ENCODE data around the gene ITGA6.

DNA sequence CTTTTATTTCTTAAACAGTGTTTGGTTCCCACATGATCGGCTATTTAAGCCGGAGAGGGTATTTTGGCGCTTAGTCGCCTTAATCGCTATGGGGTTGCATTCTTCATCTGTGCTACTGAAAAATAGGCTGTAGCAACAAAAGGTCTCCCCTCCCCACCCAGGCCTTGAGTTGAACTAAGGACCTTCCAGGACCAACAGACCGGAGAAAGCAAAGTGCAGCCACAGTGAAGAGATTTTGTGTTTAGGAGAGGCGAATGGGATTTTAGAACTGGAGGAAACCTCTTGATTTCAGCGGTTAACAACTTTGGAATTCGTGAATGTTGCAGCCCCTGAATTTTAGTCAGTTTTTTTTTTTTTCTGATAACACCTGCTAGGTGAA, 1.4 kb downstream of the ITGA6 start:
- TF ChIP-seq CTCF (IDR thresholded peaks at IDR 0.05) (no peak), EP300 (IDR thresholded peaks at IDR 0.05) (no peak)

All from upper lobe of left lung (tissue), 4 donors.